ENCODE results near the gene ADAMTS19.

ADAMTS19 gene

DNA sequence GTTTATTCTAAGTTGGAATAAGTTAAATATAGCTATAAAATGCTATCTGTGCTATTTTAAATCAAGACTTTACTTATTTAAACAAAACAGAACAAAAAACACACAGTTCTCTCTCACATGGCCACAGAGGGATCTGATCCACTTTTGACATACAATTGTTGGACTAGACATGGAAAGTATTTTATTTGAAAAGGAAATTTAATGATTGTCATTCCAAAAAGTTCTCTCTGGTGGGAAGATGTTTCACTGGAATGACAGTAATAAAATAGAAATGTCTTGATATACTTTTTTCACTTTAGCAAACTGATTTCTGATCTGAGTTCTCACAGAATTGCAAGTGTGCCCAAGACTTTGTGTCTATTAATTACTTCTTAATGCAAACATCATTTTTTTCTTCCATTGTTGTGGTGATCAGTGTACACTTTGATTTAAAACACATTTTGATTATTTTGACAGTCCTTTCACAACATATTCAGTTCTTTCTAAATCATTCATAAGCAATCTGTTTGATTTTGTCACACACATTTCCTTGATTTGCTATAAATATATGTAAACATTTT, 257.7 kb downstream of the ADAMTS19 start:
- Histone ChIP-seq H3K27ac (ENCODE audit: poor library complexity, severe bottlenecking) (no peak overlapping the region), H3K4me1 (ENCODE audit: insufficient read depth, poor library complexity, severe bottlenecking) (no peaks in the 10 kb centered on the region), H3K36me3 (ENCODE audit: low read depth) (no peaks in the 10 kb centered on the region), H3K4me3 (ENCODE audit: severe bottlenecking) (no peak overlapping the region), H3K27me3 (ENCODE audit: insufficient read depth, poor library complexity, severe bottlenecking) (no peaks in the 10 kb centered on the region), H3K9me3 (ENCODE audit: severe bottlenecking) (no peaks in the 10 kb centered on the region)
- DNase-seq (ENCODE audit: low spot score) (no peak), ATAC-seq (ENCODE audit: low read depth) (no peak)
- TF ChIP-seq, protein P1, sequence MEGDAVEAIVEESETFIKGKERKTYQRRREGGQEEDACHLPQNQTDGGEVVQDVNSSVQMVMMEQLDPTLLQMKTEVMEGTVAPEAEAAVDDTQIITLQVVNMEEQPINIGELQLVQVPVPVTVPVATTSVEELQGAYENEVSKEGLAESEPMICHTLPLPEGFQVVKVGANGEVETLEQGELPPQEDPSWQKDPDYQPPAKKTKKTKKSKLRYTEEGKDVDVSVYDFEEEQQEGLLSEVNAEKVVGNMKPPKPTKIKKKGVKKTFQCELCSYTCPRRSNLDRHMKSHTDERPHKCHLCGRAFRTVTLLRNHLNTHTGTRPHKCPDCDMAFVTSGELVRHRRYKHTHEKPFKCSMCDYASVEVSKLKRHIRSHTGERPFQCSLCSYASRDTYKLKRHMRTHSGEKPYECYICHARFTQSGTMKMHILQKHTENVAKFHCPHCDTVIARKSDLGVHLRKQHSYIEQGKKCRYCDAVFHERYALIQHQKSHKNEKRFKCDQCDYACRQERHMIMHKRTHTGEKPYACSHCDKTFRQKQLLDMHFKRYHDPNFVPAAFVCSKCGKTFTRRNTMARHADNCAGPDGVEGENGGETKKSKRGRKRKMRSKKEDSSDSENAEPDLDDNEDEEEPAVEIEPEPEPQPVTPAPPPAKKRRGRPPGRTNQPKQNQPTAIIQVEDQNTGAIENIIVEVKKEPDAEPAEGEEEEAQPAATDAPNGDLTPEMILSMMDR (IDR thresholded peaks at IDR 0.05; ENCODE audit: poor library complexity, severe bottlenecking), result no peak

DNA sequence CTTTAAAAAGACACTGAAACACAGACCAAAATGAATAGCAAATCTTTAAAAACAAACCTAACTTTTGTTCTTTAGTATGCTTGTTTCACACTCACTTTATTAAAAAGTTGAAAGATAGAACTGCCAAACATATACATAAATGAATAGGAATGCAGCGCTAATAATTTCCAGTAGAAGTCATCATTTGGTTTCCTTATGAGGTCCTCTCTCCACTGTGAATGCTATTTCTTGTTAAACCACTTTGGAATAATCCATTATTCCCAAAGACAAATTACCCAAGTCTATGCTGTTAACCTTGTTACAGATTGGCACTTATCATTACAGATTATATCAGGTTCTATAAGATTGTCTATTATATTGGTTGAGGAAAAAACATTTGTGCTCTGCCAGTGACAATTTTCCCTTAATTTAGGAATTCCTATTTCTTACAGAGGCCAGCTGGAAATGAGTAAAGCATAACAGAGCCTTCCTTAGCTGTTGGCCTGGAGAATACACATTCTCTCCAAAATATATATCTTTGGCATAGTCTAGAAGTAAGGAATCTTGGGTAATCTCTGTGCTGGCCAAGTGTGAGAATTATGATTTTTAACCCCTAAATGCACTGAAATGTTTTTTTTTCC, 258.5 kb downstream of the ADAMTS19 start:
- no peak overlapping the region for H3K4me3 ChIP-seq (ENCODE audit: severe bottlenecking)
- H3K4me1 ChIP-seq (ENCODE audit: insufficient read depth, poor library complexity, severe bottlenecking), result no peaks in the 10 kb centered on the region
- DNase-seq (ENCODE audit: low spot score) (no peak), ATAC-seq (ENCODE audit: low read depth) (no peak)
- H3K27ac ChIP-seq (ENCODE audit: poor library complexity, severe bottlenecking), result no peak overlapping the region
- TF ChIP-seq, protein P1 (IDR thresholded peaks at IDR 0.05; ENCODE audit: poor library complexity, severe bottlenecking), result no peak
- H3K27me3 ChIP-seq (ENCODE audit: insufficient read depth, poor library complexity, severe bottlenecking), result no peaks in the 10 kb centered on the region
- no peaks in the 10 kb centered on the region for H3K36me3 ChIP-seq (ENCODE audit: low read depth)
- H3K9me3 ChIP-seq (ENCODE audit: severe bottlenecking), result no peaks in the 10 kb centered on the region

DNA sequence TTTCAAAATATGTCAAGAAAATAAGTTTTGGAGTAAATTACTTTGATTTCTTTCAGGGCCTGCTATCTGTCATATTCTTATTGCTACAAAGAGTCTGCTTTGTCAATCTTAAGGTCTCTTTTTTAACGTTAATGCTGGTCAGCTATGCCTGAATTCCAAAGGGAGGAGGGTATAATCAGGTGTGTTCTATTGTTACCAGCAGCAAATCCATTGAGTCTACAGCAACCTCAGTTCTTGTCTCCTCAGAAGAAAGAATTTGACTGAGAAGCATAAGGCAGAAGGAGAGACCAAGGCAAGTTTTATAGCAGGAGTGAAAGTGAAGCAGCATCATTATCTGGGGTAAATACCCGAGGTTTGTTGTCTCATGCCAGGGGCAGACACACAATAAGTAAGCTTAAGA, 264.1 kb downstream of the ADAMTS19 start:
- TF ChIP-seq, protein P1 (IDR thresholded peaks at IDR 0.05; ENCODE audit: poor library complexity, severe bottlenecking), result no peak
- Histone ChIP-seq H3K36me3 (ENCODE audit: low read depth) (no peaks in the 10 kb centered on the region), H3K4me1 (ENCODE audit: insufficient read depth, poor library complexity, severe bottlenecking) (no peaks in the 10 kb centered on the region), H3K4me3 (ENCODE audit: severe bottlenecking) (no peak overlapping the region), H3K9me3 (ENCODE audit: severe bottlenecking) (no peaks in the 10 kb centered on the region), H3K27ac (ENCODE audit: poor library complexity, severe bottlenecking) (no peak overlapping the region), H3K27me3 (ENCODE audit: insufficient read depth, poor library complexity, severe bottlenecking) (no peaks in the 10 kb centered on the region)
- DNase-seq (ENCODE audit: low spot score), result no peak
- ATAC-seq (ENCODE audit: low read depth), result no peak

DNA sequence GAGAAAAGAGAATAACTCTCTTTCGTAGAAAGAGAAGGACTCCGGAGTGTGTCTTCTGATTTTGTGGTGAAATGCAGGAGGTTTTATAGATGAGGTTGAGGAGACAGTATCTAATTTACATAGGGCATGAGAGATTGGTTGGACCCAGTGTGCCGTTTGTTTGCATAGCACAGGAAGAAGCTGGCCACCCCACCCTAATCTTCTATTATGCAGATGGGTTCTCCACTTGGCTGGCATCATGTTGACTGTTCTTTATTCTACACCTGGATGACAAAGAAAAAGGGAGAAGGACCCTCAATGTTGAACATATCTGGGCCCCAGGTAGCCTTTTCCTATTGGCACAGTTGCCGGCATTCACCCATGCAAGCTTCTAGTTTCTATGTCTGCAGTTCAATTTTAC, 264.5 kb downstream of the ADAMTS19 start:
- TF ChIP-seq, protein P1 (IDR thresholded peaks at IDR 0.05; ENCODE audit: poor library complexity, severe bottlenecking), result no peak
- H3K4me1 ChIP-seq (ENCODE audit: insufficient read depth, poor library complexity, severe bottlenecking), result no peaks in the 10 kb centered on the region
- no peaks in the 10 kb centered on the region for H3K27me3 ChIP-seq (ENCODE audit: insufficient read depth, poor library complexity, severe bottlenecking)
- DNase-seq (ENCODE audit: low spot score) (no peak), ATAC-seq (ENCODE audit: low read depth) (no peak)
- H3K27ac ChIP-seq (ENCODE audit: poor library complexity, severe bottlenecking), result no peak overlapping the region
- H3K4me3 ChIP-seq (ENCODE audit: severe bottlenecking), result no peak overlapping the region
- H3K36me3 ChIP-seq (ENCODE audit: low read depth), result no peaks in the 10 kb centered on the region
- no peaks in the 10 kb centered on the region for H3K9me3 ChIP-seq (ENCODE audit: severe bottlenecking)

DNA sequence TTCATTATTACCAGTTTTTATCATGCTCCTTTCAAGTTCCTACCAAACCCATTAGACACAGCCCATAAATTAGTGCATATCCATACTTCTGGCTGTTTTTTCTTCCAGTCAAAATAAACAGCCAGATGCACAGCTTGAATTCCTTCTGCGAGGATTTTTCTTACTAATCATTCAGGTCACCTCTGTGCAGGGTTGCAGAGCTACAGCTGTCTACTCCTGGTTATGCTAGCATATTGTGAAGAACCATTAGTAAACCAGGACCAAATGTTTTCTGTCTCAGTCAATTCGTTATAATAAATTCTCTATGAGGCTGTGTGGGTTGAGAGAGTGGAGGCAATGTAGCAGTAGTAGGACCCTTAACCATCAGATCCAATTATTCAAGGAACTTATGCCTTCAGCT, 279.7 kb downstream of the ADAMTS19 start:
- Histone ChIP-seq H3K27ac (ENCODE audit: poor library complexity, severe bottlenecking) (no peak overlapping the region), H3K4me1 (ENCODE audit: insufficient read depth, poor library complexity, severe bottlenecking) (no peaks in the 10 kb centered on the region), H3K9me3 (ENCODE audit: severe bottlenecking) (no peaks in the 10 kb centered on the region), H3K36me3 (ENCODE audit: low read depth) (no peaks in the 10 kb centered on the region), H3K4me3 (ENCODE audit: severe bottlenecking) (no peak overlapping the region), H3K27me3 (ENCODE audit: insufficient read depth, poor library complexity, severe bottlenecking) (peaks cover 8% of the 10 kb centered on the region)
- DNase-seq (ENCODE audit: low spot score) (no peak), ATAC-seq (ENCODE audit: low read depth) (no peak)
- TF ChIP-seq, protein P1 (IDR thresholded peaks at IDR 0.05; ENCODE audit: poor library complexity, severe bottlenecking), result no peak

Data from RWPE2 (cell line).